B cell (primary cell): ENCODE data around the gene PRCC. TPM values are rescaled to one million over a fixed set of nuclear protein-coding genes. Genes with fewer than 3 reads are reported as not detected.

ENCODE experiments used
- ATAC-seq: fragments of 200-7000 bp; cut with Tn5 transposase; one replicate; pipeline ENCODE4 v1.10.0; 2021; ENCODE audit warnings: low read depth, mild to moderate bottlenecking, moderate number of reproducible peaks, moderate library complexity
- CTCF ChIA-PET: fragments of 350-600 bp; sonication (Branson Sonifier 250); formaldehyde crosslinking; loops from one replicate; lab custom pipeline; 2021; ENCODE audit warnings: antibody characterized with exemption, inconsistent platforms; lab: Charles Lee
- POLR2A ChIA-PET: fragments of 350-600 bp; sonication (Branson Sonifier 250); formaldehyde crosslinking; loops from one replicate; lab custom pipeline; 2021; ENCODE audit warnings: antibody characterized with exemption; lab: Charles Lee
- DNase-seq: peaks from one replicate; pipeline ENCODE4 v3.0.0; 2013
- H2AFZ ChIP-seq: 2 replicates; pipeline ENCODE4 v1.6.1; 2012; ENCODE audit warnings: mild to moderate bottlenecking, low read depth, low read length; ENCODE audit not compliant: insufficient read depth, poor library complexity, severe bottlenecking
- H3K27ac ChIP-seq, 2 donors: 1 replicate in 1 of 2; 2 replicates in 1 of 2; pipeline ENCODE4 v1.5.1; 2012 to 2013; ENCODE audit warnings: low read length in 2 of 2, mild to moderate bottlenecking in 2 of 2, moderate library complexity in 1 of 2
- H3K27me3 ChIP-seq, 4 experiments: fragments of 200-600 bp in 1 of 4; sonication (generic) in 1 of 4; replicated peaks in 1 of 4; 1 replicate in 2 of 4; 2 replicates in 2 of 4; pipeline versions ENCODE4 v1.6.1 to v1.7.0; 2013 to 2016; ENCODE audit warnings: low read length in 3 of 4, mild to moderate bottlenecking in 2 of 4, mixed read lengths in 1 of 4, moderate library complexity in 1 of 4; ENCODE audit not compliant: insufficient read depth in 4 of 4, control insufficient read depth in 3 of 4; ENCODE audit errors: control extremely low read depth in 1 of 4
- H3K36me3 ChIP-seq, 2 experiments: replicated peaks in 1 of 2; 1 replicate in 1 of 2; 2 replicates in 1 of 2; pipeline versions ENCODE4 v1.6.1 to v1.7.1; 2013; ENCODE audit warnings: low read length in 1 of 2; ENCODE audit not compliant: insufficient read depth in 2 of 2, control insufficient read depth in 1 of 2; ENCODE audit errors: control extremely low read depth in 1 of 2, extremely low read depth in 1 of 2
- H3K4me1 ChIP-seq, 2 donors: fragments of 200-600 bp in 1 of 2; sonication (generic) in 1 of 2; 1 replicate in 1 of 2; 2 replicates in 1 of 2; pipeline versions ENCODE4 v1.5.1 to v1.6.1; 2013 to 2017; ENCODE audit warnings: low read length in 2 of 2; ENCODE audit not compliant: control insufficient read depth in 2 of 2, insufficient read depth in 2 of 2
- H3K4me2 ChIP-seq: replicated peaks from 2 replicates; pipeline ENCODE3; 2012; ENCODE audit warnings: mild to moderate bottlenecking, low read depth, low read length; ENCODE audit not compliant: poor library complexity, severe bottlenecking
- H3K4me3 ChIP-seq, 5 experiments: fragments of 200-600 bp in 1 of 5; sonication (generic) in 1 of 5; 1 replicate in 3 of 5; 2 replicates in 2 of 5; pipeline versions ENCODE4 v1.5.1 to v1.7.0; 2011 to 2016; ENCODE audit warnings: low read length in 4 of 5, mild to moderate bottlenecking in 4 of 5, low read depth in 2 of 5, control low read depth in 1 of 5, moderate library complexity in 1 of 5; ENCODE audit not compliant: insufficient read depth in 1 of 5; ENCODE audit errors: control extremely low read depth in 1 of 5, extremely low read depth in 1 of 5
- H3K79me2 ChIP-seq: fragments of 200-600 bp; sonication (generic); one replicate; pipeline ENCODE4 v1.6.0; 2016; ENCODE audit warnings: low read length; ENCODE audit not compliant: control insufficient read depth, insufficient read depth
- H3K9ac ChIP-seq: fragments of 200-600 bp; sonication (generic); 2 replicates; pipeline ENCODE4 v1.6.1; 2017; ENCODE audit warnings: mild to moderate bottlenecking, low read length, moderate library complexity
- H3K9me3 ChIP-seq, 3 donors: one replicate each; pipeline versions ENCODE4 v1.6.1 to v1.7.1; 2013; ENCODE audit warnings: low read length in 2 of 3; ENCODE audit not compliant: control insufficient read depth in 2 of 3, insufficient read depth in 1 of 3; ENCODE audit errors: control extremely low read depth in 1 of 3
- H4K20me1 ChIP-seq: 2 replicates; pipeline ENCODE4 v1.6.0; 2012; ENCODE audit warnings: mild to moderate bottlenecking, low read length; ENCODE audit not compliant: insufficient read depth, control insufficient read depth, poor library complexity, severe bottlenecking
- H3K27ac Mint-ChIP-seq: one replicate; pipeline ENCODE4 v1.8.0; 2021; ENCODE audit warnings: mixed read lengths
- H3K27me3 Mint-ChIP-seq: one replicate; pipeline ENCODE4 v1.8.0; 2021; ENCODE audit warnings: mixed read lengths
- H3K4me1 Mint-ChIP-seq: one replicate; pipeline ENCODE4 v1.8.0; 2021; ENCODE audit warnings: mixed read lengths
- H3K4me3 Mint-ChIP-seq: one replicate; pipeline ENCODE4 v1.8.0; 2021; ENCODE audit warnings: mixed read lengths
- H3K9me3 Mint-ChIP-seq: one replicate; pipeline ENCODE4 v1.8.0; 2022; ENCODE audit warnings: mixed read lengths; ENCODE audit not compliant: insufficient read depth
- EZH2 ChIP-seq: IDR thresholded peaks from 2 replicates; pipeline ENCODE4 v1.6.1; 2012; ENCODE audit warnings: borderline replicate concordance, low read depth, mild to moderate bottlenecking, moderate library complexity, low read length; ENCODE audit not compliant: insufficient read depth, poor library complexity, severe bottlenecking
- WGBS: methylation state at CpG from one replicate; pipeline ENCODE4 v1.1.5; 2013; ENCODE audit warnings: missing lambda C conversion rate; ENCODE audit not compliant: insufficient coverage; 5-methylcytosine and 5-hydroxymethylcytosine counted together
- intact Hi-C: fragments of 100-400 bp; cut with micrococcal nuclease; formaldehyde crosslinking; loops from one replicate; pipeline ENCODE4 v1.10.0; 2022
- polyA plus RNA-seq: library from polyadenylated mRNA; depleted of rRNA; stranded (reverse); fragments of >200 nt; gene quantifications from 2 replicates; pipeline ENCODE4 v1.2.3, GENCODE V29; 2012
- total RNA-seq, 2 donors: library from RNA; stranded (reverse); fragments of 120-200 nt in 1 of 2; gene quantifications; 1 replicate in 1 of 2; 2 replicates in 1 of 2; pipeline versions ENCODE4 v1.2.3 to v1.2.4, GENCODE V29; 2013 to 2022
- TF ChIP-seq, protein P1 (sequence below): fragments of 200-600 bp; IDR thresholded peaks from one replicate; pipeline ENCODE4 v1.8.0; 2022; ENCODE audit warnings: antibody characterized with exemption, mild to moderate bottlenecking

PRCC gene
- total and polyA plus RNA-seq, 2 donors (not counting 1 experiment from before 2014, with no cell fraction given), result 55.7 to 83.4 TPM

DNA sequence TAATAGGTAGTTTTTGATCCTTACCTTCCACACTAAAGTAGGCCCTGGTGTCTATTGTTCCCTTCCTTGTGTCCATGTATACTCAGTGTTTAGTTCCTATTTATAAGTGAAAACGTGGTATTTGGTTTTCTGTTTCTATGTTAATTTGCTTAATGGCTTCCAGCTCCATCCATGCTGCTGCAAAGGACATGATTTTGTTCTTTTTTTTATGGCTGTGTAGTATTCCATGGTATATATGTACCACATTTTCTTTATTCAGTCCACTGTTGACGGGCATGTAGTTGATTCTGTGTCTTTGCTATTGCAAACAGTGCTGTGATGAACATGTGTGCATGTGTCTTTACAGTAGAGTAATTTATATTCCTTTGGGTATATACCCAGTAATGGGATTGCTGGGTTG, 20.8 kb downstream of the PRCC start:
- DNase-seq (no peak), ATAC-seq (no peak)
- H3K79me2 ChIP-seq, result peaks cover 34% of the 10 kb centered on the region
- intact Hi-C loops, result no loop called here
- H3K36me3 ChIP-seq, result peaks cover 8 to 69% of the 10 kb centered on the region in 2 experiments
- no peaks in the 10 kb centered on the region for H3K9me3 ChIP-seq
- H3K4me2 ChIP-seq, result no peak overlapping the region
- H3K27me3 ChIP-seq, result no peaks in the 10 kb centered on the region
- H2AFZ ChIP-seq, result no peak overlapping the region
- no peaks in the 10 kb centered on the region for H3K27me3 Mint-ChIP-seq
- no peaks in the 10 kb centered on the region for H3K4me1 Mint-ChIP-seq
- no peak overlapping the region for H3K27ac Mint-ChIP-seq
- H3K4me1 ChIP-seq, result no peaks in the 10 kb centered on the region
- TF ChIP-seq, protein P1, sequence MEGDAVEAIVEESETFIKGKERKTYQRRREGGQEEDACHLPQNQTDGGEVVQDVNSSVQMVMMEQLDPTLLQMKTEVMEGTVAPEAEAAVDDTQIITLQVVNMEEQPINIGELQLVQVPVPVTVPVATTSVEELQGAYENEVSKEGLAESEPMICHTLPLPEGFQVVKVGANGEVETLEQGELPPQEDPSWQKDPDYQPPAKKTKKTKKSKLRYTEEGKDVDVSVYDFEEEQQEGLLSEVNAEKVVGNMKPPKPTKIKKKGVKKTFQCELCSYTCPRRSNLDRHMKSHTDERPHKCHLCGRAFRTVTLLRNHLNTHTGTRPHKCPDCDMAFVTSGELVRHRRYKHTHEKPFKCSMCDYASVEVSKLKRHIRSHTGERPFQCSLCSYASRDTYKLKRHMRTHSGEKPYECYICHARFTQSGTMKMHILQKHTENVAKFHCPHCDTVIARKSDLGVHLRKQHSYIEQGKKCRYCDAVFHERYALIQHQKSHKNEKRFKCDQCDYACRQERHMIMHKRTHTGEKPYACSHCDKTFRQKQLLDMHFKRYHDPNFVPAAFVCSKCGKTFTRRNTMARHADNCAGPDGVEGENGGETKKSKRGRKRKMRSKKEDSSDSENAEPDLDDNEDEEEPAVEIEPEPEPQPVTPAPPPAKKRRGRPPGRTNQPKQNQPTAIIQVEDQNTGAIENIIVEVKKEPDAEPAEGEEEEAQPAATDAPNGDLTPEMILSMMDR, result no peak
- no peak for TF ChIP-seq EZH2
- no peak overlapping the region for H3K4me3 Mint-ChIP-seq
- H3K27ac ChIP-seq, result no peak overlapping the region
- POLR2A ChIA-PET, result no interaction called here
- no peaks in the 10 kb centered on the region for H3K9me3 Mint-ChIP-seq
- CTCF ChIA-PET, result interaction anchor here (1.0 to 1.3 kb wide), 2 partner anchors 11 to 99 kb away, joined by 3 read pairs; no protein-coding TSS in a partner anchor
- H3K4me3 ChIP-seq, result no peak overlapping the region
- H4K20me1 ChIP-seq, result peaks cover 36% of the 10 kb centered on the region
- no peak overlapping the region for H3K9ac ChIP-seq
- WGBS, result no CpG with 5 or more reads among the region's 2 CpGs

DNA sequence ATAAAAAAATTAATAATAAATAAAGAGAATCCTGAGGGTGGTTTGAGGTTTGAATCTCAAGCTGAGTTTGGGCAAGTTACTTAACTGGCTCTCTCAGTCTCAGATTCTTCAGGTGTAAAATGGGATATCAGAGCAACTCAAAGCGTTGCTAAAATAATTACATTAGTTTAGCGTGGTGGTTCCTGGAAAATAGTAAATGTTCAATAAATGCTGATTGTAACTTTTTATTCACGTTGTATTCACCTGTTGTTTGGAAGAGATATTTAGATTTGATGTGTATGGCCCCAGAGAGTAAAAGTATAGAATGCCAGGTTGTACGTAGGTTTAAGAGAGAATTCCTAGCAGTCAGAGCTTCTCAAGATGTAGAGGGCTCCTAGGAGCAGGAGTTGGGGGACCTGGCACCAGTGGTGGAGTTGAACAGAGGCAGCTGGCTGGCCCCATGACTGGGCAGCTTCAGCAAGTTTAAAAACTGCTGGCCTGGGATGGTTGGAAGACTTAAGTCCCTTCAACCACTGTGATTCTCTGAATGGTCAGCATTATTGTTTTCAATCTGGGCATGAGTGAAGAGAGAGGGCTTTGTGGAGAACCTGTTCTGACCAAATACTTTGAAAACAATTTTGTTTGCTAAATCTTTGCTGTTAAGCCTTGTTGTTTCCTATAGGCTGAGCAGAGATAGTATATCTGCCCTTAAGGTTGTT, 22.4 kb downstream of the PRCC start:
- H3K9ac ChIP-seq, result no peak overlapping the region
- ATAC-seq (no peak), DNase-seq (no peak)
- H3K9me3 ChIP-seq, result no peaks in the 10 kb centered on the region
- ChIA-PET POLR2A (no interaction called here), CTCF (no interaction called here)
- H3K4me1 Mint-ChIP-seq, result no peaks in the 10 kb centered on the region
- no peak overlapping the region for H3K27ac Mint-ChIP-seq
- peaks cover 26% of the 10 kb centered on the region for H4K20me1 ChIP-seq
- H3K4me3 ChIP-seq, result no peak overlapping the region
- no peak overlapping the region for H3K4me3 Mint-ChIP-seq
- H3K27me3 ChIP-seq, result no peaks in the 10 kb centered on the region
- TF ChIP-seq, protein P1, result no peak
- TF ChIP-seq EZH2, result no peak
- no peak overlapping the region for H3K27ac ChIP-seq
- H3K27me3 Mint-ChIP-seq, result no peaks in the 10 kb centered on the region
- WGBS, result 98% methylated on average over 4 of the region's 4 CpGs
- intact Hi-C loops, result no loop called here
- no peak overlapping the region for H3K4me2 ChIP-seq
- H3K9me3 Mint-ChIP-seq, result no peaks in the 10 kb centered on the region
- H3K79me2 ChIP-seq, result peaks cover 25% of the 10 kb centered on the region
- H2AFZ ChIP-seq, result no peak overlapping the region
- H3K36me3 ChIP-seq, result peaks cover 14 to 69% of the 10 kb centered on the region in 2 experiments
- no peaks in the 10 kb centered on the region for H3K4me1 ChIP-seq
